Suppressor macrophage (primary cell): ENCODE data around the gene RBSN.
A peak's percentile ranks its signal among the peaks of the same experiment; 100 is the strongest.

Source experiments
- DNase-seq, 4 experiments: peaks; one replicate each; pipeline ENCODE4 v3.0.0-alpha.2; 2020 to 2022

Gene RBSN

DNA sequence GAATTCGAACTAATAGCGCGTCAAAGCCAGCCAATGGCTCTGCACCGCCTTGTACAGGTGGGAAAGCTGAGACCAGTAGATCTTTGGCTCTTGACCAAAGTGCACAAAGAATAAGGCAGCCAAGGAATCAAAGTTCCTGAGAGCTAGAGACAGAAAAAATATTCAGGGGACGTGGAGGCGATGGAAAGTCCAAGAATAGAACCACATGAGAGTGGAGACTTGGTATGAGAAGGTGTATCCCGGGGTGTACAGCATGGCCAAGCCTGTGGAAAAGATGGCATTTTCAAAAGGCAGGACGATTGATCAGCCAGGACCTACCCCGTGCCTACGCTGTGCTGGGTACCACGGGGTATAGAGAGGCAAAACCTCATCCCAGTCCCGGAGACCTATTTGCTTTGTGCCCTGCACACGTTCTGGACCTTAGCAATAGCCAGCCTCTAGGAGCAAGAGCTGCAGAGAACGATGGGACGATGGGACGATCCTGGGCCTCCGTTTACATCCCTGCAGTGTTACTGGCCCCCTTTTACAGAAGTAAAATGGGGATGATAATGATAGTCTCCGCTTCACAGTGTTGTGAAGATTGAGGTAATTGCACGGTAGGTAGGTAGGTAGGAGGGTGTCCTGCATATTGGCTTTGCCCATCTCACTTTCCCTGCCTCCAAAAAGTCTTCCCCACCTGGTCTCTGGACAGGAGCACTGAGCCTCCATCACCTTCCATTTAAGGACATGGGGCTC, 583 bp upstream of the RBSN start:
- peak in 1 of 4 experiments; percentile 20 for DNase-seq

DNA sequence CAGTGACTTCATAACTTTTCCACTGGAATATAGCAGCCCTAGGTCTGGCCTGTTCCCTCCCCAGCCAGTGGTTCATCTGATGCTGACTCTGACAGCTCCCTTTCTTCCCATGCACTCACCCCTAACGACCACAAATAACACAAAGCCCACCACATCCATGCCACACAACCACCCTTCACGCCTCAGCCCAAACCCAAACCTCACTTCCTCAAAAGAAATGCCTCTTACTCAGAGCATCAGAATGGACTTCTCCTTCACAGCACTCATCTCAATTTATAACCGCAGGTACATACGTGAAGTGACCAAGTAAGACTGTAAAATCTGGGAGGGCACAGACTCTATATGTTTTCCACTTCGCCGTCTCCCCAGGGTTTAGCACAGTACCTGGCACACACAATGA, 1.1 kb downstream of the RBSN start:
- peak; percentile 61 to 79 (median 65) for DNase-seq

DNA sequence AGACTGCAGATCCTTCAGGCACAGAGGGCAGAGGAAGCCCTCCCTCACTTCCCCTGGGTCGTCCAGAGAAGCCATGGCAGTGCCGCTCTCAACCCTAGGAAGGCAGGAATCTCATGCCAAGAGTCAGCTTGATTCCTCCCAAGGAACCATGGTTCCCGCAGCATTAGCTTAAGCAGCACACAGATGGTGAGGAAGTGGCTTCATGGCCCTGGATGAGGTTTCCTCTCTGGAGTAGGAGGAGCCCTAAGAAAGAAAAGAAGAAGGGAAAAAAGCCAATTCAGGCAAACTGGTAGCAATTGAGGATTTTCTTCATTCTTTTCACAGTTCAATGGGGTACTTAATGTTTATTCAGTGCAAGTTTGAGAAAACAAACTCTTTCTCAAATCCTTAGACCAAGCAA, 2.9 kb downstream of the RBSN start:
- DNase-seq: peak; percentile 53 to 73 (median 67)

DNA sequence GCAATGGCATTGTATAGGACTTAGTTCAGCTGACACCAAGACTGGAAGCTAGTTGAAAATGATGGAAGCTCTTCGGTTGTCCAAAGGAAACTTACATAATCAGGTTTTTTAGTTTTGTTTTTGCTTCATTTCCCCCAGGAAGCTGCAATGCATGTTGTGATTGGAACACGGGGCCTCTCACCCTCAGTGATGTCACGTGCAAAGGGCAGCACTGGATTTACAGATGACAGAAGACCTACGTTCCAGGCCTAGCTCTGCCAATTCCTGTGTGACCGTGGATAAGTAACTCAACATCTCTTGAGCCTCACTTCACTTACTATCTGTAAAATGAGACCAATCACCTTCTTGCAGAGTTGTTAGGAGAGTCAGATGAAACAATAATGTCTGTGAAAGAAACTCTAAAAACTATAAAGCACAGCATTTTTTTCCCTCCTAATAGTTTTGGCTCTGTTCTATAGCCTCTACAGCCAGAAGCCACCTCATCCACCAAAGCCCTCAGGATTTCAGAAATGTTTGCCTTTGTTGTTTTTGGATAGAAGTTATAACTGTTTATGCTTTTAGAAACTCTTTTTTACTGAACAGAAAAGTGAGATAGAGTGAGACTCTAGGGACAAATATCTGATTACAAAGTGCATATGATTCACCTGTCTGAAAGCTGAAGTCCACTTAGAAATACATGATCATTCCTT, 4.6 kb downstream of the RBSN start:
- no peak for DNase-seq

DNA sequence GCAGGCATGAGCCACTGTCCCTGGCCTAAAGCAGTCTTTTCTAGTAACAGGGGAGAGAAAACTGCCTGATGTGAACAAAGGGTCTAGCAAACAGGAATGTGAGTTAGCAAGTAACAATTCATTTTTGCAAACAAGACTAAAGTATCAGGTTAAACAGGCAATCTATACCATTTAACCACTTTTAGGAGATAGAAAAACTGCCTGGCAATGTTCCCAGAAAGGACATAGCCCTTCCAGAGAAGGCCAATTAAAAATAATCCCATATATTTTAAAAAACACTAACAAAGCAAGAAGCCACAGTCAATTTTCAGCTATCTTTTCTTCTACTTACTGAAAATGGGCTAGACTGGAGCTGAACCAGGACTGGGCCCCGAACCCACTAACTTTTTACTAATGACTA, 6.3 kb downstream of the RBSN start:
- no peak for DNase-seq

DNA sequence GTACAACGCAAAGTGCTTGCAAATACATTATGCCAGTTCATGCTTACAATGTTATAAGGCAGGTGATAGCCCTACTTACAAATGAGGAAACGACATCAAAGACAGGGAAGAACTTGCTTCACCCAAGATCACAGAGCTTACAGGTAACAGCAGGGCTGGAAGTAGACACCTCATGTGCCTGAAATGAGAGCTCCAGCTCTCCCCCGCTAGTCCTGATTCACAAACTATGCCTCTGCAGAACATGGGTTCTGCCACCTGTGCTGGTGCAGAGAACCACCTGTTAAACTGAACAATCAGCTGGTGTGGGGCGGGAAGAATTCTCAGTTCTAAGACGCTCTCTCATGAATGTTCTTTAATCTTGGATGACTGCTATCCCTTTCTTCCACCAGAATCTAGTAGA, 7.4 kb downstream of the RBSN start:
- no peak for DNase-seq

DNA sequence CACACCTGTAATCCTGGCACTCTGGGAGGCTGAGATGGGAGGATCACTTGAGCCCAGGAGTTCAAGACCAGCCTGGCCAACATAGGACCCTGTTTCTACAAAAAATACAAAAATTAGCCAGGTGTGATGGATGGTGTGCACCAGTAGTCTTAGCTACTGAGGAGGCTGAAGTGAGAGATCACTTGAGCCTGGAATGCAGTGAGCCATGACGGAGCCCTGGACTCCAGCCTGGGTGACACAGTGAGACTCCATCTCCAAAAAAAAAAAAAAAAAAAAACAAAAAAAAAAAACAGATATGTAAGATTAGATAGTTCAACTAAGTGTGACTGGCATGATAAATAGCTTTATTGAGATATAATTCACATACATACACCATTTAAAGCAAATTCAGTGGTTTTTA, 9.7 kb downstream of the RBSN start:
- no peak for DNase-seq

DNA sequence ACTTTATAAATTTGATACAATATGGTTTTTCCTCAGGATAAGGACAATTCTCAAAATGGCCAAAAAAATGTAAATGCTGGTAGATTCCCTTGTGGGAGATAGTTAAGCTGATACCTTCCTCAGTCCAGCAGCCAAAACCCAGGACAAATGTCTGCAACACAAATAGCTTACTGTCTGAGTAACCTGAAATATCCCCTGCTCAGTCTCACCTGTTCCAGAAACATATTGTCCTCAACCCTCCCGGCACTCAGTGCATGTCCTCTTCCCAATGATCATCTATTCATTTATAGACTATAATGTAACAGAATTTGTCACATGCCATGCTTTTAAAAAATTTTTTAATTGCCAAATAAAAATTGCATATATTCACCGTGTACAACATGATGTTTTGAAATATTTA, 12.2 kb downstream of the RBSN start:
- DNase-seq: no peak

DNA sequence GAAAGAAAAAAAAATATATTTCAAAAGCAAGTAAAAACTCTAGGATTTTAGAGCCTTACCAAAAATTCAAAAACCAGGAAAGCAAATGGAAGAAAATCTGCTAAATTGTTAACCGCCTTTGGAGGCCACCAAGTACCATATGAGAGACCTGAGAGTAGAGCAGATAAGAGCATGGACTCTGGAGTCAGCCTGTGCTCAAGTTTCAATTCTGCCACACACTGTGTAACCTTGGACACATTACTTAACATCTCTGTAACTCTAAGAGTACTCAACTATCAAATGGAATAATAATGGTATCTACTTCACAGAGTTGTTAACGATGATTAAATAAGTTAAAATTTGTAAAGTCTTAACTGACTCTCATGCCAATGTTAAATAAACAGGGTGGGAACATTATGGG, 12.7 kb downstream of the RBSN start:
- DNase-seq: no peak

DNA sequence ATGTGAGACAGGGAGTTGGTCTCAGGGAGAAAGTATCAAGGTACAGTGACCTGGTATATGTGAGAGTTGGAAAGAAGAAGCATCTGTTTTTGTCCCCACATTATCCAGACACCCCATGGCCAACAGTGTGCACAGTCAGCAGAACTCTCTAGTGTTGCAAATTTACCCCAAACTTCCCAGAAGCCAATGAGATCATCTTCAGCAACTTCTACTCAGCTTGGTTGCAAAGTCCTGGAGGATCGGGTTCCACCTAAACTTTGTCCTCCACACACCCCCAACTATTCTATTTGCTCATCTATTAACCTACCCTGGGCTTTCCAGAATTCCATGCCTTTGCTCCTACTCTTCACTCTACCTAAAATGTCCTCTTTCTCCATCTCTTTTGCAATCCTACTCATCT, 15.7 kb downstream of the RBSN start:
- peak in 3 of 4 experiments; percentile 7 to 40 (median 31) for DNase-seq

DNA sequence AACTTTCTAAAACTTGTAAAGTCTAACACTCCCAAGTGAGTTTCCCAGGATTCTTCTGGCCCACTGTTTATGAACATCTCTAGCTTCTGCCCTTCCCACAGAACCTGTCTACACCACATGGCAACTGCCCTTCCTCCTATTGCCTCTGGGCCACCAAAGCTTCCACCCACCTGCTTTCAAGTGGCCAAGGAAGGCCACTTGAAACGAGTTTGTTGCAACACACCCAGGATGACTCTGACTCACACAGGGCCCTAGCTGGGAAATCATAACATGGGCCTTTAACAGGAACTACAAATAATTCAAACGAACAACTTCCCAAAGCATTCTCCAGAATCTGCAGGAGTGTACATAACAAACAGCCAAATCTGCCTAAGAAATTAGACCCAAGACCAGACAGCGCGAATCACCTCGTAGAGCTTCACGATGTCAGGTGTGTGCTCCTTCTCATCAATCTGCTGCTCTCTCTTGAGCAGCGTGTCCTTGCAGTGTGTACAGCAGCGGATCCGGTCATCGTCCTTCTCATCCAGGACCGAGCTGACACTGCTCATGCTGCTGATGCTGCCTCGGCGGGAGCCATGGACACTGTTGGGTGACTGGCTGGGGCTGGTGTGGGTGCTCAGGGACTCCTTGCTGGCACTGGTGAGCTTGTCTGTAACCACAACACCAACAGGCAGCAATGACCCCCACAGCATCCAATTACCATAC, 16.8 kb downstream of the RBSN start:
- peak; percentile 85 to 94 (median 92) for DNase-seq

DNA sequence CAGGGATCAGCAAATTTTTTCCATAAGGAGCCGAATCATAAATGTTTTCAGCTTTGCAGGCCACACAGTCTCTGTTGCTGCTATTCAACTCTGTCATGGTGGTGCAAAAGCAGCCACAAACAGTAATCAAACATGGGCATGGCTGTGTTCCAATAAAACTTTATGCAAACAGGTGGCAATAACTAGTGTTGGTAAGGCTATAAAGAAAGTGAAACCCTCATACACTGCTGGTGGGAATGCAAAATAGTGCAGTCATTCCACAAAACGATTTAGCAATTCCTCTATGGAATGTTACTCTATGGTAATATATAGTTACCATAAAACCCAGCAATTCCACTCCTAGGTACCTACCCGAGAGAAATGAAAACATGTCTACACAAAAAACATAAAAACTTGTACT, 19.9 kb downstream of the RBSN start:
- no peak for DNase-seq

DNA sequence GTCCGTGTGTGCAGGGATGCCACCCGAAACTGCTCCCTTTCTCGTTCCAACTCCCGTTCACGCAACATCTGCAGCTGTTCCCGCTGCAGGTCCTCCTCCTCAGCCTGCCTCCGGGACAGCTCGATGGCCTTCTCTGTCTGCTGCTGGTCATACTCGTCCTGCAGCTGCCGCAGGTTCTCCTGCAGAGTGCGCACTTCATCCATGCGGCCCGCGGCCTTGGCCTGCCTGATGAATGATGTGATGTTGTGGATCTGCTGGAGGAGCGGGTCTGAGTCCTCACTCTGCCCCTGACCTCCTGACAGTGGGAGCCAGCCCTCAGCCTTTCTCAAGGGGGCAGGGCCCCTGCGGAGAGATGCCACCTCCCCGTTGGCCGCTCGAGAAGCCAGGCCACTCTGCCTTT, 24.4 kb downstream of the RBSN start:
- DNase-seq: no peak

DNA sequence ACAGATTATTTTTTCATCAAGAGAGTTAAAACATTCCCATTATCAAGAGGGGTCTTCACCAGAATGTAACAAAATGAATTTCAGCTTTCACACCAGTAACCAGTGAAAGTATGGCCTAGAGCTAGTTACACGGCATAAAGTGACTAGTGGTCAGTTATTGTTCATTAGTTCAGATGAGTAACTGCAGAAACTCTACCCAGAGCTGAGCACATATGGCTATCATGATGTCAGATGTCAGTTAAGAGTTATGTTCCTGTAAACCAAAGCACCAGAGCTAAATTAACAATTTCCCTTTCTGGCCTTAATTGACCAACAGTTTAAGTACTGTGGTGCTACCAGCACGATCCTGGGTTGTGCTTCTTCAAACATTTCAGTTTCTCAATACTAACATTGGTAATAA, 27.2 kb downstream of the RBSN start:
- no peak for DNase-seq

DNA sequence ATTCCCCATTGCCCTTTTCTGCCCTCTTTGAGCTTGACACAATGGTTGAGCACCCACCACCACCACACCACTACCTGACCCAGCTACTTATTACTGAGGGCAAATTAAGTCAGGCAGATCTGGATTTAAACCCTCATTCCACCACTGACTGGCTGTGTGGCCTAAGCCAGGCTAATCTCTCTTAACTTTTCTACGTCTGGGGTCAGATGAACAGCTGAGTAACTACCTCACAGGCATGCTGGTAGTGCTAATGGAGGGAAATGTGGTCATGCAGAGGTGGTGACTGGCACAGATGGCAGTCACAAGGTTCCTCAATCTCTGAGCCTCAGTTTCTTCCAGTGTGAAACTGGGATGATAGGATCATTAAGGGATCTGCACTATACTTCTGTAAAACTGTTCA, 29.5 kb downstream of the RBSN start:
- no peak for DNase-seq

DNA sequence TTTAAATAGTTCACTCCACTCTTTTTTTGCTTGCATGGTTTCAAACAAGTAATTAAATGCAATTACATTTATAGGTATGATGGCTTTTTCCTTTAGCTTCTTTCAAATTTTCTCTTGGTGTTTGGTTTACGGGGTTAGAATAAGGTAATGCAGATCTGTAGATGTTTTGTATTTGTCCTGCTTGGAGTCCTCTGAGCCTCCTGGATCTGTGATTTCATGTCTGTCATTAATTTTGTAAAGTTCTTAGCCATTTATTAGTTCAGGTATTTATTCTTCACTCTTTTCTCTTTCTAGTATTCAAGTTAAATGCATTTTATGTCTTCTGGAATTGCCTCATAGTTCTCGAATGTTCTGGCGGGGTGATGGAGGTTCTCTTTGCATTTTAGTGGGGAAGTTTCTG, 32.5 kb downstream of the RBSN start:
- DNase-seq: no peak

DNA sequence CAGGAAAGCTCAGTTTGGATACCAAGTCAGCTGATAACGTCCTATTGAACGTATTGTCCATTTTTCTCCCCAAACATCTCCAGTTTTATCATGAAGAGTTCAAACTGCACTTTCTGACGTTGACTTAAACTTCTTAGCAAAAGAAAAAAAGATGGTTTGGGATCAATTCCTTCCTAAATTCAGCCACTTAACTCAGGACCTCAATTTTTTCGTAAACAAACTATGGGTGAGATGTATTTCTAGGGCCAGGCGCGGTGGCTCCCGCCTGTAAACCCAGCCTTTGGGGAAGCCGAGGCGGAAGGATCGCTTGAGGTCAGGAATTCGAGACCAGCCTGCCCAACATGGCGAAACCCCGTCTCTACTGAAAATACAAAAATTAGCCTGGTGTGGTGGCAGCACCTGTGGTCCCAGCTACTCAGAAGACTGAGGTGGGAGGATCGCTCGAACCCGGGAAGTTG, 33.4 kb downstream of the RBSN start:
- no peak for DNase-seq

DNA sequence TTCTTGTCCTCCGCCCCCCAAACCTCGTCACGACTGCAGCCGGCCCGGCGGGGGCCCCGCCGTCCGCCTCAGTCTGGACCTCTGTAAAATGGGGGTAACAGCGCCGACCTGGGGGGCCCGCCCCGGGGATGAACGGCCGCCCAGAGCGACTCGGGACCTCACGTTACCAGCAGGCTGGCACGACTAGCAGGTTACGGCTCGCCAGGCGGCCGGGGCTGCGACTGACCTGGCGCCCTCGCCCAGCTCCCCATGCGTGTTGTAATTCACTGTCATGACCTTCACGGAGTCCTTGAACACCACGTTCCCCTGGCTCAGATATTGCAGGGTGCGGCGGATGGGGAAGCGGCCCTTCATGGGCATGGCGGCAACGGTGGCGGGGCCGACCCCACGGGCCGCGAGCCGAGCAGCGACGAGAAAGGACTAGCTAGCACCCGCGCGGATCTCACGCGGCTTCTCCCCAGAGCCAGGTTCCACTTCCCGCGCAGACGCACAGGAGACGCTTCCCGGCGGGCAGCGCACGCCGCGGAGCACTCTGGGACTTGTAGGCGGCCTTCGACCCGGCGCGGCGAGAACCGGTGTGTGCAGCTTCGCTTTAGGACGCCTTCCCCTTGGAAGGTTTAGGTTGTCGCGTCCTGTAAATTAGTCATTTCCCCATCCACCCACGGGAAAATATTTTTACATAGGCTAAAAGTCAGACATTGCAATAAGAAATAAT, 34.0 kb downstream of the RBSN start, which contains the start of gene MRPS25:
TSS of gene MRPS25 (minus strand) at position 481 of the 715 bp plus-strand sequence. CDS start at position 360, 121 bp downstream.
- DNase-seq: peak; percentile 95 to 97 (median 97)

DNA sequence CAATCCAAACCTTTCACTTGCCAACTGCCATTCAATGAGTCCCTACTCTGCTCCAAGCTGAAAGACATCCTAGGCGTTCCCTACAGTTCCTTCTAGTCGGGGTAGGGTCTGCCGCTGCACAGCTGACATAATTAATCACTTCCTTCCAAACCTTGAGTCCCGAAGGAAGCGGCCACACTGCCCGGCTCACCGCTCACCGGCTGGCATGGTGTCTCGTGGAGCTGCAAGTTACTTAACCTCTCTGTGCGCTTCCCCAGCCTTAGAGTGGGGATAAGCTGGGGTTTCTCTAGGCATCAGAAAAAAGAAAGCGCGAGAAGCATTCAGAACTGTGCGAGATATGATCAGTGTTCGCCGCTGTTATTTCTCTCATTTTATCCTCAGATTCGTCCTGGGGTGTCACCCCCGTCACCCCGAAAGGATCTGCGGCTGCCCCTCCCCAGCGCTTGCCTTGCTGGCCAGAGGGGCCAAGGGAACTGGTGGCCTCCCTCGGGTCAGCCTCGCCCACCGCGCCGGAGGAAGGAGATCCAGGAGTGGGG, 34.6 kb downstream of the RBSN start:
- peak; percentile 57 to 74 (median 63) for DNase-seq

DNA sequence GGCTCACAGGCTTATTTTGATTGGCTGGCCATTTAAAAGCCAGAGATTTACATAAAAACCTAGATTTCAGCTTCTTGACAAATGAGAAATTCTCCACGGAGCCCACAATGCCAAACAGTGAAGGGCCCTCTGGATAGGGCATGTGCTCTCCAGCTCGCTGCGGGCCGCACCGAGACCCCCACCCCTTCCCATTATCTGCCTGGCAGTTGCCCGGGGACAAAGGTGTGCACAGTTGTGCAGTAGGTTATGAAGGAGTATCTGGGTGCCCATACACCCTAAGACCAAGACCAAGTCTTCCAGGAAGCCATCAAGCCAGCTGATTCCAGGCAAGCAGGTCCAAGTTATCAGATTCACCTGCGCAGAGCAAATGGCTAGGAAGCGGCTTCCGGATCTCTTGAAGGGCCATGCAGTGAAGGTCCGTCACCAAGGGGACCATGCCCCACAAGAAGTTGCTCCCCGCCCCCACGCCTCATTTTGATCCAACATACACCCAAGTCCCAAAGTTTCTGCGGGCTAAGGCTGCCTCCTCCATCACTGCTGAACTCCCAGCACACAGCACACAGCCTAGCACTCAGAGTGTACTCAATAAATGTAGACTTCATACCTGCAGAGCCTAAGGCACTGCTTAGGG, 35.2 kb downstream of the RBSN start:
- DNase-seq: no peak

DNA sequence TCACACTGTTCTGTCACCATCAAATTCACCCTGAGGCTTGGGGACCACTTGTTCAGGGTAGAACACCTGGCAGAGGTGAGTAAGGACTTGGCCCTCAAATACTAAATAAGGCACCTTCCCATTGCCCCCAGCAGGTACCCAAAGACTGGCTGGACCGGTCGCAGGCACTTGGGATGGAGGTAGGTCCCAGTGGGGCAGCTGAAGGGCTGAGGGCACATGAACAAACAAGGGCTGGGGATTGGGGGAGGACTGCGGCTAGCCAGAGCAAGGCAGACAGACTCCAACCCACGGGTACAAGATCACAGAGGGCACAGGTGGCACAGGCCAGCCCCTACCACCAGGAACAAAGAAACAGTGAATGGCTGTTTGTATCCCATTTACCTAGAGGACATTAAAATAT, 35.7 kb downstream of the RBSN start:
- DNase-seq: no peak

DNA sequence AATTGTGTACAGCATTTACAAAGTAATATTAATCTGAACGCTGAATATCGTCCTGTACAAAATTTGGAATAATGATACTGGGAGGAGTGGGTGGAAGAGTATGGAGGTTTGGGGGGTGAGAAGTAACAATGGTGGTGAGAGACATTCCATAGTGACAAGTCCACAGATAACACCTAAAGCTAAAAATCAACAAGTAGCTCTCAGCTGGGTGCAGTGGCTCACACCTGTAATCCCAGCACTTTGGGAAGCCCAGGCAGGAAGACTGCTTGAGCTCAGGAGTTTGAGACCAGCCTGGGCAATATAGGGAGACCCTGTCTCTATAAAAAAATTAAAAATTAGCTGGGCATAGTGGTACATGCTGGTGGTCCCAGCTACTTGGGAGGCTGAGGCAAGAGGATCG, 38.9 kb downstream of the RBSN start:
- no peak for DNase-seq
